T-helper 2 cell treated with Interferon-gamma antibody and Interleukin-4, amounts not matched to agents 5 μg/mL and 100 μg/mL, for 36 hours (primary cell): Measurements from ENCODE around the gene TP53RK.
A peak's percentile ranks its signal among the peaks of the same experiment; 100 is the strongest.
"Not testable (repeated sequence)": the region's sequence is repeated elsewhere in the genome, so short reads cannot be mapped to it uniquely, and the experiment has no call there.

Experiments used
- DNase-seq: peaks from one replicate; pipeline ENCODE4 v3.0.0; 2021; ENCODE audit warnings: low spot score
- H3K27ac Mint-ChIP-seq: one replicate; pipeline ENCODE4 v1.8.0; 2021; ENCODE audit warnings: mild to moderate bottlenecking, mixed read lengths
- H3K27me3 Mint-ChIP-seq: one replicate; pipeline ENCODE4 v1.8.0; 2021; ENCODE audit warnings: low read depth, mixed read lengths
- H3K36me3 Mint-ChIP-seq: one replicate; pipeline ENCODE4 v1.8.0; 2021; ENCODE audit warnings: low read depth, mixed read lengths
- H3K4me1 Mint-ChIP-seq: one replicate; pipeline ENCODE4 v1.8.0; 2021; ENCODE audit warnings: low read depth, mixed read lengths
- H3K4me3 Mint-ChIP-seq: one replicate; pipeline ENCODE4 v1.8.0; 2022; ENCODE audit warnings: mild to moderate bottlenecking, moderate library complexity, mixed read lengths
- H3K9me3 Mint-ChIP-seq: one replicate; pipeline ENCODE4 v1.8.0; 2021; ENCODE audit warnings: mixed read lengths

TP53RK gene

DNA sequence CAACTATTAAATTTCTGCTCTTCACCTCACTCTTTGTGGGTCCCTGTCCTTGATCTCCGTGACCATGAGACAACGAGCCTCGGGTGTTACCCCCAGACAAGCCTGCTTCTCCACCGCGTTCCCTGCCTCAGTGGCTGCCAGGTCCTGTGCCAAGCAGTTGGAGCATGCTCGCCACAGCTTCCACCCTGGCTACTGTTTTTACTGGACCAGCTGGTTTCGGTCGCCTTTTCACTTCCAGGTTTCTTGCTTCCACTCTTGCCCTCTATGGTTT is 5.6 kb downstream of the TP53RK start:
- no peak overlapping the region for H3K4me3 Mint-ChIP-seq
- no peak overlapping the region for H3K27ac Mint-ChIP-seq
- H3K9me3 Mint-ChIP-seq = no peaks in the 10 kb centered on the region
- no peak for DNase-seq
- H3K36me3 Mint-ChIP-seq = peaks cover 25% of the 10 kb centered on the region
- no peaks in the 10 kb centered on the region for H3K27me3 Mint-ChIP-seq
- H3K4me1 Mint-ChIP-seq = peaks cover 36% of the 10 kb centered on the region

DNA sequence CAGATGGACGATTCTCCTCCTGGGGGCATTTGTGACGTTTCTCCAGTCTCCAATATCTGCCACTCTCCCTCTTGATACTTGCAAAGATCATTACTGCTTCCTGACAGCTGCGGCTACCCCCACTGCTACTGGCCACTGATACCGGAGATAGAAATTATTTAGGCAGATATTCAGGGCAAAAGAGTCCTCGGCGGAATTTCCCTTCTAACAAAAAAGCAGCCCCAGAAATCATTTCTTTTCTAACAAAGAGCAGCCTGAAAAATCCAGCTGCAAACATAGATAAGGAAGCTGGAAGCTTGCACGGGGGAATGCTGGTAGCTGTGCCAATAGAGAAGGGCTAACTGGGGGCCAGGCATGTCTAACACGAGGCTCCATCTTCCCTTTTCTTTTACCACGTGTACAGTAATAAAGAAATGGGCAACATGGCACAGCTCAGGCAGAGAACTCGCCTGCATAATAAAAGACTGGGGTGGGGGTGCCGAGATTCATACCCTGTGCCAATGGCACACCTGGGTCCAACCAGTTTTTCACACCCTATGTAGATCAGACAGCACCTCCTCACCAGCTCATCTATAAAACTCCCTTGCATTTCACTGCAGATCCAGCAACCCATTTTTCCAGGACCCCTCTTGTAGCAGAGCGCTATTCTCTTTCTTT is 6.1 kb downstream of the TP53RK start:
- Mint-ChIP-seq H3K4me1 (peaks cover 32% of the 10 kb centered on the region), H3K27ac (no peak overlapping the region), H3K4me3 (no peak overlapping the region), H3K36me3 (peaks cover 25% of the 10 kb centered on the region), H3K27me3 (no peaks in the 10 kb centered on the region), H3K9me3 (no peaks in the 10 kb centered on the region)
- no peak for DNase-seq

DNA sequence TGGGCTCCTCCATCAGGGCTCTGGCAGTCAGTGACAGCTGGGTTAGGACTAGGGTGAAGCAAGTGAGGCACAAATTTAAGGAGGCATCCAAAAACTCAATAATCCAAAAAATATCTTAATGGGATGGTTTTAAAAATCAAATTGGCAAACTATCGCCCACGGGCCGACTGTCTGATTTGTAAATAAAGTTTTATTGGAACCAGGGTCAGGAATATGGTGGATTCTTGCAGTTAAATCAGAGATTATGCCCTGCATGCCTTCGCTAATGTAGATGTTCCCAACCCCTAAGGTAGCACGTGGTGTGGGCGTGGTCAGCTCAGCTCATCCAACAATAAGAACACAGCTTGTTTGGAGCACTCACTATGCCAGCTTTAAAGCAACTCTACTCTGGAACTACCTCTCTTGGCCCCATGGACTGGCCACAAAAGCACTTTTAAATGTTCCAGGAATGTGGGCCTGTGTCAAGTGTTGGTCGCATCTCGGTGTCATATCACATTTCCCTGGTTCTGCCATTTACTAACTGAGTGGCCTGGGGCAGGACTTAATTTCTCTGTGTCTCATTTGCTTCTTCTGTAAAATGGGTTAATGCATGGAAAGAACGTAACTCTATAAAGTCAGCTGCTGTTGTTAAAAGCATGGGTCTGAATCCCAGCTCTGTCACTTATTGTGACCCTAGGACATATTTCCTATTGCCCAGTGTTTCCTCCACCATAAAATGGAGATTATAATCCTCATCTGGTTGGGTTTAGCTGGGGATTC is 7.0 kb downstream of the TP53RK start:
- peaks cover 26% of the 10 kb centered on the region for H3K4me1 Mint-ChIP-seq
- H3K4me3 Mint-ChIP-seq = no peak overlapping the region
- H3K27ac Mint-ChIP-seq = no peak overlapping the region
- H3K36me3 Mint-ChIP-seq = peaks cover 23% of the 10 kb centered on the region
- no peak for DNase-seq
- H3K9me3 Mint-ChIP-seq = no peaks in the 10 kb centered on the region
- no peaks in the 10 kb centered on the region for H3K27me3 Mint-ChIP-seq

DNA sequence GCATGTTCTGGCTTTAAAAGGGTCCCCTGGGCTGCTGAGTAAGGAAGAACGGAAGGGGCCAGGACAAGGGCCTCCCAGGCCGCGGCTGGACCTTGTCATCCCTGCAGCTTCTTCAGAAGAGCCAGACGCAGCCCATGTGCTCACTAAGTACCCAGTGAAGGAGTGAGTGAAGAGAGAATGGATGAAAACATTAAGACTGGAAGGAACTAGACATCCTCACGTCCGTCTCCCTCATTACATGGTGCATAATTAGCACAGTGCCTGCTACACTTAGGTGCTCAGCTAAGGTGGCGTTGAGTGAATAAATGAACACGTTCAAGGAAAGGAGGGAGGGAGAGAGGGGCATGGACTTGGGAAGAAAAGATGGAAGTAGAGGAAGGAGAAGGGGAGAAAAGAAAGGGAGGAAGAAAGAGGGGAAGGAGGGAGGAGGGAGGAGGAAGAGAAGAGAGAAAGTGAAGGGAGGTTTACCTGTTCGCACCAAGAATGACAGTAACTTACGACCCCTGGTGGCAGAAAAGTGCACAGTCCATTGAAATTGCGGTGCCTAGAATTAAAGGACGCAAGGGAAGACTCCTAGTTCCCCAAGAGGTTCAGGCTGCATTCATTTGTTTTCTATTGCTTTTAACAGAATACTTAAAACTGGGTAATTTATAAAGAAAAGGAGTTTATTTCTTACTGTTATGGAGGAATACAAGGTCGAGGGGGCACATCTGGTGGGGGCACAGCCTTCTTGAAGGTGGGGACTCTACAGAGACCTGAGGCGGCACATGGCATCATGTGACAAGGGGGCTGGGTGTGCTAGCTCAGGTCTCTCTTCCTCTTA is 8.0 kb downstream of the TP53RK start:
- no peak overlapping the region for H3K4me3 Mint-ChIP-seq
- H3K27me3 Mint-ChIP-seq = no peaks in the 10 kb centered on the region
- no peak overlapping the region for H3K27ac Mint-ChIP-seq
- DNase-seq = peak; percentile 42
- peaks cover 20% of the 10 kb centered on the region for H3K4me1 Mint-ChIP-seq
- H3K9me3 Mint-ChIP-seq = no peaks in the 10 kb centered on the region
- peaks cover 16% of the 10 kb centered on the region for H3K36me3 Mint-ChIP-seq

DNA sequence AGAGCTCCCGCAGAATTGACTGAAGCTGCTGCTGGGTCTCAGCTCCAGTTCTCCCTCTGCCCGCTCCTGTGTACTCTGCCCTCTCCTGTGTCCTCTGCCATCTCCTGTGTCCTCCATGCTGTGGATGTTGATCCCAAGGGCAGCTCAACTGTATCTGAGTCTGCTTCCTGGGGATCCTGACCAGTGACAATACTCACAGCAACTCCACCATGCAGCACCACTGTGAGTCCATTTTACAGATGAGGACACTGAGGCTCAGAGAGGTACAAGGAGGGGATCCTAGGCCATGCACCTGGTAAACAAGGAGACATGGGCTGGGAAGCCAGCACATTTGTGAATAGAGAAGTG is 8.6 kb downstream of the TP53RK start:
- Mint-ChIP-seq H3K36me3 (peaks cover 10% of the 10 kb centered on the region), H3K4me1 (peaks cover 15% of the 10 kb centered on the region), H3K27me3 (no peaks in the 10 kb centered on the region), H3K4me3 (no peak overlapping the region), H3K27ac (no peak overlapping the region), H3K9me3 (no peaks in the 10 kb centered on the region)
- DNase-seq = no peak

DNA sequence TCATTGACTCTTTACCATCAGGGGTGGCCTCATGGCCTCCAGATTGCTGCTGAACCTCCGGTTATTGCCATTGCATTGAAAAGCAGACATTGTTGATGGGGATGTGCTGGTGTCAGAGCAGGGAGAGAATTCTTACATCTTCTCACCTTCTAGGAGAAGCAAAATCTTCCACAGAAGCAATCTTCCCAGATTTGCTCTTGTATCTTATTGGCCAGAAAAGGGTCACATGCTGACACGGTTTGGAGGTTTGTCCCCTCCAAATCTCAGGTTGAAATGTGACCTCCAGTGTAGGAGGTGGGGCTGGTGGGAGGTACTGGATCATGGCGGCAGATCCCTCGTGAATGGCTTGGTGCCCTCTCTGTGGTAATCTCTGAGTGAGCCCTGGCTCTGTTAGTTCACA is 10.7 kb downstream of the TP53RK start:
- DNase-seq = no peak
- Mint-ChIP-seq H3K9me3 (no peaks in the 10 kb centered on the region), H3K4me3 (no peak overlapping the region), H3K4me1 (peaks cover 7% of the 10 kb centered on the region), H3K27me3 (no peaks in the 10 kb centered on the region), H3K27ac (no peak overlapping the region), H3K36me3 (no peaks in the 10 kb centered on the region)

DNA sequence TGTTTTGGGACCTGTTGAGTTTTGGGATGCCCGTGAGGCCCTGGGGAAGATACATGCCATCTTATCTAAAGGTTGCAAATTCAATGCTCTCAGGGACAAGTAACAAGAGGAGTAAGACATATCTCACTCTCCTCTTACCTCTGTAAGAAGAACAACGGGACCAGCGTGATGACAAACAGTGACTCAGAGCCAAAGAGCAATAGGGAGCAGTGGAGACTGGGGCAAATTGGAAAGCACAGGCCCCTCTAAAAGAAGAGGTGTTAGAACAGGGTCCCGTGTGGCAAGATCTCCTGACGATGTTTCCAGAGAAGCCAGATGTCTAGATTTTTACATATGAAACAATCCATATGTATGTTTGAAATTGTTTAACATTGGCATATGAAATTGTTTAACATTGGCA is 11.6 kb downstream of the TP53RK start:
- Mint-ChIP-seq H3K27ac (no peak overlapping the region), H3K36me3 (no peaks in the 10 kb centered on the region), H3K27me3 (no peaks in the 10 kb centered on the region), H3K4me1 (peaks cover 7% of the 10 kb centered on the region), H3K9me3 (no peaks in the 10 kb centered on the region), H3K4me3 (no peak overlapping the region)
- no peak for DNase-seq

DNA sequence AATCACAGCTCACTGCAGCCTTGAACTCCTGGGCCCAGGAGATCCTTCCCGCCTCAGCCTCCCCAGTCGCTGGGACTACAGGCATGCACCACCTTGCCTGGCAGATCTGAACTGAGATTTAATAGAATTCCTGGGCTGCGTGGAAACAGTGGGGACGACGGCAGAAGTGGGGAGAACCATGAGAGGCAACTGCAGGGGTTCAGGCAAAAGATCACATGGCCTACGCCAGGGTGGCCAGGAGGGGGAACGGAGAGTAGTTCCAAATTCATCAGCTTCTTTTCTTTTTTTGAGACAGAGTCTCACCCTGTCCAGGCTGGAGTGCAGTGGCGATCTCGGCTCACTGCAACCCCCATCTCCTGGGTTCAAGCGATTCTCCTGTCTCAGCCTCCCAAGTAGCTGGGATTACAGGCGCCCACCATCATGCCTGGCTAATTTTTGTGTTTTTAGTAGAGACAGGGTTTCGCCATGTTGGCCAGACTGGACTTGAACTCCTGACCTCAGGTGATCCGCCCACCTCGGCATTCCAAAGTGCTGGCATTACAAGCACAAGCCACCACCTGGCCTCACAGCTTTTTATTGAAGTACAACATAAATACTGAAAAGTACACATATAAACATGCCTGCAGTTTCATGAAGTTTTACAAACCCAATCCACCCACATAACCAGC is 12.5 kb downstream of the TP53RK start:
- H3K36me3 Mint-ChIP-seq, H3K27ac Mint-ChIP-seq, H3K4me1 Mint-ChIP-seq, H3K9me3 Mint-ChIP-seq, H3K27me3 Mint-ChIP-seq, DNase-seq, H3K4me3 Mint-ChIP-seq: not testable (repeated sequence)

DNA sequence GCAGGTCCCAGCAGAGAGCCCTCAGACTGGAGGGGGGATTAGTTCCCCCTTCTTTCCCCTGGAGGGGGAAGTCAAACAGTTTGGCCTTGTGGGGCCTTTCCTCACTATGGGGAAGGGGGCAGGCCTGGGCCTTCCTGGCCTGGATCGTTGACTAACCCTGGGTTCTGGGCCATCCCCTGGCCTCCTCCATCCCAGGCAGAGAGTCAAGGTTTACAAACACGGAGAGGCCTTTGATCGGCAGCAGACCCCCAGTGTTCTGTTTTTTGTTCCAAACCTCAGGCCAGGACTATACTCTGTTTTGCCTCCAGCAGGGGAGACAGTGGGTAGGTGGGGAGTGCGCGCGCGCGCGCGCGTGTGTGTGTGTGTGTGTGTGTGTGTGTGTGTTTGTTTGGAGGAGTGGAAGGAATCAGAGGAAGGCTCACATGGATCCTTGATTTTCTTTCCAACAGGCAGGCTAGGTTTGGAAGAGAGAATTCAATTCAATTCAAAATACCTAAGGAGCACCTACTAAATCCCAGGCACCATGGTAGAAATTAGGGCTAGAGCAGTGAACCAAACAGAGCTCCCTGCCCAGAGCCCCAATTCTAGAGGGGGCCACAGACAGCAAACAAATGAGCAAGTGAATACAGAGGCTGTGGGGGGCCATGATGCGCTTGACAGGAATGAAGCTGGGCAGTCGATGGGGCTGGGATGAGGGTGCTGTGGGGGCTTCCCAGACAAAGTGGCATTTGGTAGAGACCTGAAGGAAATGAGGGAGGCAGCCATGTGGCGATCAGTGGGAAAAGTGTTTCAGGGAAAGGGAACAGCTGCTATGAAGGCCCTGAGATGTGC is 14.8 kb downstream of the TP53RK start:
- no peak for DNase-seq
- no peaks in the 10 kb centered on the region for H3K36me3 Mint-ChIP-seq
- no peak overlapping the region for H3K27ac Mint-ChIP-seq
- H3K4me3 Mint-ChIP-seq = no peak overlapping the region
- no peaks in the 10 kb centered on the region for H3K27me3 Mint-ChIP-seq
- H3K9me3 Mint-ChIP-seq = peaks cover 13% of the 10 kb centered on the region
- no peaks in the 10 kb centered on the region for H3K4me1 Mint-ChIP-seq

DNA sequence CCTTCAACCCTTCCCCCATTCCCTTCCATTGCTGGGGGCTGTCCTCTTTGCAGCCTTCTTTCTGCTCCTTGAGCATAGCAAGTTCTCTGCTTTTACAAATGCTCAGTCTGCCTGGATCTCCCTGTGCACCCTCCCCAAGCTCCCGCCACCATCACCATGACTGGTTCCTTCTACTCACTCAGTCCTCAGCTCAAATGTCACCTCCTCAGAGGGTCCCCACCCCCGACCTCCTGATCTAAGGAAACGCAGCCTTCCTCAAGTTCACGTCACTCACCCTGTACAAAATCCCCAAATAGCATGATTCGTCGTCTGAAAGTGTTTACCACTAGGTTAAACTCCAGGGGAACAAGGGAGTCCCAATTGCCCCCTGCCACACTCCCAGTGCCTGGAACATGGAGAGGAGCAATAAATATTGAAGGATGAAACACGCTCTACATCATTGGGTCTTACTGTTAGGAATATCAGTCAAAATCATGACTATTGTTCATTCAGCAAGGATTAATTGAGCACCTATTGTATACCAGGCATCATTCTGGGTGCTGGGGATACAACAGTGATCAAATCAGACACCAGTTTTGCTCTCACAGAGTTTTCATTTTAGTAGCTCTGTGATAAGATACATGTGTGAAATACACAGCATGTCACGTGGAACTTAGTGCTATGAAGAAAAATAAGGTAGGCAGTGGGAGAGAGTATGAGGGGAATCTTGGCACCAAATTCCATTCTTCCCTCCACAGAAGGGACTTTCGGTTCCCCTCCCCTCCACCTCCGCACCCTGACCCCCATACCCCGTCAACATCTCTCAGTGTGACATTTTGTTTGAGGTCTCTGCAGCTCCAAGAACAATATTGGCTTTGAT is 15.6 kb downstream of the TP53RK start:
- no peak for DNase-seq
- H3K4me1 Mint-ChIP-seq = no peaks in the 10 kb centered on the region
- no peaks in the 10 kb centered on the region for H3K27me3 Mint-ChIP-seq
- no peak overlapping the region for H3K27ac Mint-ChIP-seq
- no peak overlapping the region for H3K4me3 Mint-ChIP-seq
- H3K36me3 Mint-ChIP-seq = no peaks in the 10 kb centered on the region
- peaks cover 13% of the 10 kb centered on the region for H3K9me3 Mint-ChIP-seq

DNA sequence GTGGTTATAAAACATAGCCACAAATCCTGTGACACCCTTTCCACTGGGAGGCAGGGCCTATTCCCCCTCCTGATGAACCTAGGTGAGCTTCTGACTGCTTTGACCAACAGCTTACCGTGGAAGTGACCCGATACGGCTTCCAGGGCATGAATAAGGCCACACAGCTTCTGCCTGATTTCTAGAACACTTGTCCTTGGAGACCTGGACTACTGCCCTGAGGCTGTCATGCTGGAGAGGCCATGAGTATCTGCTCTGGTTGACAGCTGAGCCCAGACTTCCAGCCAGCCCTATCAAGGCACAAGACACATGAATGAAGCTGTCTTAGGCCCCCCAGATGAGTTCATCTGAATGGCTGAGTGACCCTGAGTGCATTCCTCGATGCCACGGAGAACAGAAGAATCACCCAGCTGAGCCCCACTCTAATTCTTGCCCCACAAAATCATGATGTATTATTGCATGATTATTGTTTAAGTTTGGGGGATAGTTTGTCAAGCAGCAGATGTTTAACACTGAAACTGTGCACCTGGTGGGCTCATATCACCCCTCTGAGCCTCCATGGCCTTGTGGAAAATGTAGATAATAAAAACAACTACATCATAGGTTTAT is 16.6 kb downstream of the TP53RK start:
- DNase-seq = no peak
- no peaks in the 10 kb centered on the region for H3K36me3 Mint-ChIP-seq
- no peak overlapping the region for H3K4me3 Mint-ChIP-seq
- no peaks in the 10 kb centered on the region for H3K4me1 Mint-ChIP-seq
- H3K9me3 Mint-ChIP-seq = peaks cover 13% of the 10 kb centered on the region
- H3K27me3 Mint-ChIP-seq = no peaks in the 10 kb centered on the region
- no peak overlapping the region for H3K27ac Mint-ChIP-seq

DNA sequence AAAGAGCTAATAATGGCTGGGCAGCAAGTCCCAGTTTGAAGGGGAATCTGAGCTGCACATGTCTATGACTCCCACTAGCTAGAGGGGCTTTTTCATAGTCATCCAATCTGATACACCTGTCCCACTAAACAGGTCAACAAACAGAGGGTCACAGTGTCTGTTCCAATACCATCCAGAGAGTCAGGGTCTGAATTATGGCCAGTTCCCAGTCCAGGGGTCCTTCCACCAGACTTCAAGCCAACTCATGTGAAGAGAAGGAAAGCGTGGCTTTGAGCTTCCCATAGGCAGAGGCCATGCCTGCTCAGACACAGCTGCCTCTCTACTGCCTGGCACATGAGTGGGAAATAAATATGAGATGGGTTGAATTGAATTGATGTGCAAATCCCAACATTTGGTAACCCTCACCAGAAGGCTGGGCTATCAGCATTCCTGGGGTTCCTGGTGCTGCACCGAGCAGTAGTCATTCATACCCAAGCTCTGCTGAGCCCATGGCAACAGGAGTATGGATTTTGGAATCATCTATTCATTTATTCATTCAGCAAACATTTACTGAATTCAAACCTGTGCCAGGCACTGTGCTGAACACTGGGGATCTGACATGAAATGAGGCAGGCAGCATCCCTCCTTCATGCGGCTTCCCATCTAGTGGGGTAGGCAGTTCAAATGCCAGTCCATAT is 17.2 kb downstream of the TP53RK start:
- Mint-ChIP-seq H3K4me1 (no peaks in the 10 kb centered on the region), H3K27ac (no peak overlapping the region), H3K9me3 (peaks cover 13% of the 10 kb centered on the region), H3K36me3 (no peaks in the 10 kb centered on the region), H3K27me3 (no peaks in the 10 kb centered on the region), H3K4me3 (no peak overlapping the region)
- DNase-seq = no peak
